Astrocyte of the spinal cord (primary cell): ENCODE results near the gene FRMD3.
A peak's percentile ranks its signal among the peaks of the same experiment; 100 is the strongest.

Source experiments
- DNase-seq: peaks from one replicate; pipeline ENCODE4 v3.0.0; 2011; ENCODE audit warnings: low read depth, low spot score
- H3K4me3 ChIP-seq: 2 replicates; pipeline ENCODE4 v1.5.1; 2011; ENCODE audit warnings: low read depth, mild to moderate bottlenecking, low read length, moderate library complexity
- CTCF ChIP-seq: IDR thresholded peaks from 2 replicates; pipeline ENCODE4 v1.5.1; 2012; ENCODE audit warnings: low read depth, mild to moderate bottlenecking, low read length, inconsistent platforms
- in situ Hi-C: cut with HindIII; loops from 2 replicates; pipeline ENCODE4 v1.10.0; 2017; ENCODE audit warnings: low sequenced_read_pairs

FRMD3 gene

DNA sequence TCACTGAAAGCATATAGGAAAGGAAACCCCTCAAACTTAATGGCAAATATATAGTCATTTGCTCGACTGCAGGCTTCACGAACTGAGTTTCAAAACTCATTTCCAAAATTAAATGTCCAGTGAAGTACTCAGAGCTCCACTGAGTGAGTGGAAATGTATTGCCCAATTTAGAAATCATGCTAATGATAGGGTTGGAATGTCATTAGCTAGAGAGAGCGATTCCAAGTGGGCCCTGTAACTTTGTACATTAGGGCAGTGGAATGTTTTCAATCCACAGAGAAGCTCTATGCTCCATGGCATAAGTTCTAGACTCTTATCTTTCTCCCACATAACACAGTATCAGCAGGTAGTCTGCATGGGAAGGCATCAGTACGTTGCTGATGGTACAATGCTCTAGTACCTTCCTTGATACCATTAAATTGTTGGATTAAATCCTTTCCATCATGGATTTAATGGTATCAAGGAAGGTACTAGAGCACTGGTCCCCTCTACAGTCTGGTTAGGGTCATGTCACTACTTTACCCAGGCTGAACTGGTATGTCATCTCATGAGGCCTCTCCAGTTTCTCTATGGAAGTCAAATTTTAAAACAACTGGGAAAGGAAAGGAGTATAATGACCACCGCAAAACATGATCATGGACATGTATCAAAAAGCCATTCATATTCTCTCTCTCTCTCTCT, 292.1 kb downstream of the FRMD3 start:
- TF ChIP-seq CTCF: no peak
- no peak overlapping the region for H3K4me3 ChIP-seq
- in situ Hi-C loops: no loop called here
- DNase-seq: no peak

DNA sequence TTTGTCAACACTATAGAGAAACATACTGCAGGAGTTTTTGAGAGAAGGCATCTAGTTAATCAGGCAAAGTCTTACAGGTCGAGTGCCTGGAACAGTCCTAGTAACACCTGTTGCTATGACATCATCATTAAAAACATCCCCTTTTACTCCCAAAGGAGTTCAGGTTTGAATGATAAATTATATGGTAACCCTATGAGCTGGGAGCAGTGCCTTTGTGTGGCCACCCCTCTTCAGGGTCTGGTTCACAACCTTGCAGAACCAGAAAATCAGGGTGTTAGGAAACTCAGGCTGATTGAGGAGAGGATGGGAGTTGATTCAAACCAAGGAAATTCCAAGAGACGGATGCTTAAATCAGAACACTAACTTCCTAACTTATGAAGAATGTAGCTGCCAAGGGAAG, 296.1 kb downstream of the FRMD3 start:
- no peak for TF ChIP-seq CTCF
- no peak overlapping the region for H3K4me3 ChIP-seq
- DNase-seq: no peak
- in situ Hi-C loops: no loop called here

DNA sequence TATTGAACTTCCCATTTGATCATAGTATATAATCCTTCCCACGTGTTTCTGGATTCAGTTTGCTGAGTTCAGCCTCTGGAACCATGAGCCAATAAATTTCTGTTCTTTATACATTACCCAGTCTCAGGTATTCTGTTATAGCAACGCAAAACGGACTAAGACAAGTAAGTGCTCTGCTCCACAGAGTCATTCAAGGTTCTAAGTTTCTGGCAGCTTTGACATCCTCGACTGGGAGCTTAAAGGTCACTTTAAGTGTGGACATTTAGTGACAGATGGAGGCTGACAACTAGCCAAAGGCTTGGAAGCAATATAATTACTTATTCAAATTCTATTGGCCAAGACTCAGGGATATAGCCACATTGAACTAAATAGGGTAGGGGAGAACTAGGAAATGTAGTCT, 297.5 kb downstream of the FRMD3 start:
- no peak for TF ChIP-seq CTCF
- H3K4me3 ChIP-seq: no peak overlapping the region
- no peak for DNase-seq
- in situ Hi-C loops: no loop called here

DNA sequence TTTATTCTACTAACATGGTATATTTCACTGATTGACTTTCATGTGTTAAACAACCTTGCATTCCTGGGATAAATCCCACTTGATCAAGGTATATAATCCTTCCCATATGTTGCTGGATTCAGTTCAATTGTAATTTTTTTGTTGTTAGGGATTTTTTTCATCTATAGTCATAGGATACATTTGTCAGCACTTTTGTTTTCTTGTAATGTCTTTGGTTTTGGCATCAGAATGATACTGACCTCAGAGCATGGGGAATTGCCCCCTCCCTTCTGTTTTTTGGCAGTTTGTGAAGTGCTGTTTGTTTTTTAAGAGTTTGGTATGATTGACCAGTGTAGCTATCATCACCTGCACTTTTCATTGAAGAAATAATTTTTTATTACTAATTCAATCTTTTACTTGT, 298.5 kb downstream of the FRMD3 start:
- TF ChIP-seq CTCF: no peak
- peak; percentile 20 for DNase-seq
- H3K4me3 ChIP-seq: no peak overlapping the region
- in situ Hi-C loops: no loop called here

DNA sequence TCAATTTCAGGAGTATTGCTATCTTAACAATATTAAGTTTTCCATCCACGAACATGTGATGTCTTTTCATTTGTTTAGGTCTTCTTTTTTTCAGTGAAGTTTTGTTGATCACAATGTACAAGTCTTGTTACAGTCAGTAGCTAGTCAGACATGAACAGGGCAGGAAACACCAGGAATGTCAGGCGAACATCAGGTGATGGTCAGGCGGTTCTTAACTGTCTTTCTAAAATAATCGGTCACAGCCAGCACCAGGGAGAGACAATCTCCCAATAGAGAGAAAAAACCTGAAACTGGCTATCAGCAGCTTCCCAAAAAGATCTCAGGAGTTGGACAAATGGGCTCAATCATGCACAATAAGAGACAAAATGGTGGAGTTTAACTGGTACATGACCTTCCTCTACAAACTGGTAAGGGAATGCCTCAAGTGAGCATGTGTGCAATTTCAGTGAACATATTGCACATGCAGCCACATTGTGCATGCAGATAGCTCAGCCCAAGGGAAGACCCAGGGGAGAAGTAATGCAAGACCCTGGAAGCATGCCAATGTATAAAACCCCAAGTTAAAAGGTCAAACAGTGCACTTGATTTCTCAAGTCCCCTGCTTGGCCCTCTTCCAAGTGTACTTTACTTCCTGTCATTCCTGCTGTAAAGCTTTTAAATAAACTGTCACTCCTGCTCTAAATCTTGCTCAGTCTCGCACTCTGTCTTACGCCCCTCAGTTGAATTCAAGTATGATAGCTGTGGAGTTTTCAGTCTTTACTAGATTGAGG, 299.1 kb downstream of the FRMD3 start:
- in situ Hi-C loops: no loop called here
- no peak for TF ChIP-seq CTCF
- no peak overlapping the region for H3K4me3 ChIP-seq
- no peak for DNase-seq

GRCh38 chr9:83236029-83236696, 302.0 kb downstream of the FRMD3 start:
- TF ChIP-seq CTCF: no peak
- in situ Hi-C loops: no loop called here
- no peak for DNase-seq
- no peak overlapping the region for H3K4me3 ChIP-seq
